ENCODE measurements around the gene NLN. TPM values are rescaled to one million over a fixed set of nuclear protein-coding genes. Genes with fewer than 3 reads are reported as not detected.

Gene NLN
- total and polyA plus RNA-seq, 2 of the 13 experiments (the other 11 are each of a cell fraction or from before 2014, with no cell fraction given): 11.9 to 36.7 TPM

DNA sequence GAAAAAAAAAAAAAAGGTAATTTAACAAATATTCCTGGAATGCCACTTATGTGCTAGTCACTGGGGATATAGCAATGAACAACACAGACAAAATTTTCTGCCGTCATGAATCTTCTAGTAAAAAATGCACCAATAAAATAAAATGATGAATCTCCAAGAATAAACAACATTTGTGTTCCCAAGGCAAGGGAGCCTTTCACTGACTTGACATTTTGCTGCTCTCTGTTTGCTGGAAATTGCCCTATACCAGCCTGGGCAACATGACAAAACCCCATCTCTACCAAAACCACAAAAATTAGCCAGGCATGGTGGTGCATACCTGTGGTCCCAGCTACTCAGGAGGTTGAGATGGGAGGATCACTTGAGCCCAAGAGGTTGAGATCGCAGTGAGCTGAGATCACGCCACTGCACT is 139.8 kb downstream of the NLN start:
- Histone ChIP-seq H3K4me1 (ENCODE audit: insufficient read depth, low read length) (no peaks in the 10 kb centered on the region; the same call in 1 of the 2 replicates), H3K27ac (ENCODE audit: extremely low read length, insufficient read depth, low read length) (no peak overlapping the region), H4K20me1 (ENCODE audit: insufficient read depth, low read length) (no peaks in the 10 kb centered on the region), H3K9ac (ENCODE audit: insufficient read depth, low read depth, low read length) (no peak overlapping the region), H3K4me3 (replicated peaks in 1 of 3; ENCODE audit: insufficient read depth in 1 of 3, low read depth in 2 of 3, low read length in 3 of 3) (no peak overlapping the region), H3K27me3 (ENCODE audit: control insufficient read depth in 1 of 2, insufficient read depth in 2 of 2, low read length in 2 of 2) (no peaks in the 10 kb centered on the region), H3K4me2 (ENCODE audit: low read depth, low read length) (no peak overlapping the region), H3K9me3 (ENCODE audit: low read length) (no peaks in the 10 kb centered on the region), H3K36me3 (replicated peaks in 1 of 2; ENCODE audit: control insufficient read depth in 1 of 2, insufficient read depth in 2 of 2, low read length in 2 of 2) (no peaks in the 10 kb centered on the region), H2AFZ (ENCODE audit: low read length) (no peak overlapping the region), H3K79me2 (ENCODE audit: insufficient read depth, low read length) (no peaks in the 10 kb centered on the region)
- TF ChIP-seq XBP1 (CRISPR knock-in tag; IDR thresholded peaks at IDR 0.05): no peak
- TF ChIP-seq, protein P1, sequence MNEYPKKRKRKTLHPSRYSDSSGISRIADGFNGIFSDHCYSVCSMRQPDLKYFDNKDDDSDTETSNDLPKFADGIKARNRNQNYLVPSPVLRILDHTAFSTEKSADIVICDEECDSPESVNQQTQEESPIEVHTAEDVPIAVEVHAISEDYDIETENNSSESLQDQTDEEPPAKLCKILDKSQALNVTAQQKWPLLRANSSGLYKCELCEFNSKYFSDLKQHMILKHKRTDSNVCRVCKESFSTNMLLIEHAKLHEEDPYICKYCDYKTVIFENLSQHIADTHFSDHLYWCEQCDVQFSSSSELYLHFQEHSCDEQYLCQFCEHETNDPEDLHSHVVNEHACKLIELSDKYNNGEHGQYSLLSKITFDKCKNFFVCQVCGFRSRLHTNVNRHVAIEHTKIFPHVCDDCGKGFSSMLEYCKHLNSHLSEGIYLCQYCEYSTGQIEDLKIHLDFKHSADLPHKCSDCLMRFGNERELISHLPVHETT (CRISPR knock-in tag; conservative IDR thresholded peaks at IDR 0.05): no peak
- TF ChIP-seq, protein P2, sequence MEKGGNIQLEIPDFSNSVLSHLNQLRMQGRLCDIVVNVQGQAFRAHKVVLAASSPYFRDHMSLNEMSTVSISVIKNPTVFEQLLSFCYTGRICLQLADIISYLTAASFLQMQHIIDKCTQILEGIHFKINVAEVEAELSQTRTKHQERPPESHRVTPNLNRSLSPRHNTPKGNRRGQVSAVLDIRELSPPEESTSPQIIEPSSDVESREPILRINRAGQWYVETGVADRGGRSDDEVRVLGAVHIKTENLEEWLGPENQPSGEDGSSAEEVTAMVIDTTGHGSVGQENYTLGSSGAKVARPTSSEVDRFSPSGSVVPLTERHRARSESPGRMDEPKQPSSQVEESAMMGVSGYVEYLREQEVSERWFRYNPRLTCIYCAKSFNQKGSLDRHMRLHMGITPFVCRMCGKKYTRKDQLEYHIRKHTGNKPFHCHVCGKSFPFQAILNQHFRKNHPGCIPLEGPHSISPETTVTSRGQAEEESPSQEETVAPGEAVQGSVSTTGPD (CRISPR knock-in tag; IDR thresholded peaks at IDR 0.05): no peak
- TF ChIP-seq ZNF598 (CRISPR knock-in tag; IDR thresholded peaks at IDR 0.05; ENCODE audit: borderline replicate concordance): no peak
- TF ChIP-seq NR2F2 (IDR thresholded peaks at IDR 0.05; ENCODE audit: borderline replicate concordance, low read depth): no peak
- no peak for TF ChIP-seq ZZZ3 (CRISPR knock-in tag; IDR thresholded peaks at IDR 0.05; ENCODE audit: borderline replicate concordance)
- TF ChIP-seq, protein P3, sequence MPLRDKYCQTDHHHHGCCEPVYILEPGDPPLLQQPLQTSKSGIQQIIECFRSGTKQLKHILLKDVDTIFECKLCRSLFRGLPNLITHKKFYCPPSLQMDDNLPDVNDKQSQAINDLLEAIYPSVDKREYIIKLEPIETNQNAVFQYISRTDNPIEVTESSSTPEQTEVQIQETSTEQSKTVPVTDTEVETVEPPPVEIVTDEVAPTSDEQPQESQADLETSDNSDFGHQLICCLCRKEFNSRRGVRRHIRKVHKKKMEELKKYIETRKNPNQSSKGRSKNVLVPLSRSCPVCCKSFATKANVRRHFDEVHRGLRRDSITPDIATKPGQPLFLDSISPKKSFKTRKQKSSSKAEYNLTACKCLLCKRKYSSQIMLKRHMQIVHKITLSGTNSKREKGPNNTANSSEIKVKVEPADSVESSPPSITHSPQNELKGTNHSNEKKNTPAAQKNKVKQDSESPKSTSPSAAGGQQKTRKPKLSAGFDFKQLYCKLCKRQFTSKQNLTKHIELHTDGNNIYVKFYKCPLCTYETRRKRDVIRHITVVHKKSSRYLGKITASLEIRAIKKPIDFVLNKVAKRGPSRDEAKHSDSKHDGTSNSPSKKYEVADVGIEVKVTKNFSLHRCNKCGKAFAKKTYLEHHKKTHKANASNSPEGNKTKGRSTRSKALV (CRISPR knock-in tag; IDR thresholded peaks at IDR 0.05): no peak
- no peak for TF ChIP-seq MTA1 (CRISPR knock-in tag; IDR thresholded peaks at IDR 0.05; ENCODE audit: borderline replicate concordance)
- no peak for TF ChIP-seq SAFB2 (CRISPR knock-in tag; IDR thresholded peaks at IDR 0.05; ENCODE audit: borderline replicate concordance, low read depth)
- TF ChIP-seq, protein P4, sequence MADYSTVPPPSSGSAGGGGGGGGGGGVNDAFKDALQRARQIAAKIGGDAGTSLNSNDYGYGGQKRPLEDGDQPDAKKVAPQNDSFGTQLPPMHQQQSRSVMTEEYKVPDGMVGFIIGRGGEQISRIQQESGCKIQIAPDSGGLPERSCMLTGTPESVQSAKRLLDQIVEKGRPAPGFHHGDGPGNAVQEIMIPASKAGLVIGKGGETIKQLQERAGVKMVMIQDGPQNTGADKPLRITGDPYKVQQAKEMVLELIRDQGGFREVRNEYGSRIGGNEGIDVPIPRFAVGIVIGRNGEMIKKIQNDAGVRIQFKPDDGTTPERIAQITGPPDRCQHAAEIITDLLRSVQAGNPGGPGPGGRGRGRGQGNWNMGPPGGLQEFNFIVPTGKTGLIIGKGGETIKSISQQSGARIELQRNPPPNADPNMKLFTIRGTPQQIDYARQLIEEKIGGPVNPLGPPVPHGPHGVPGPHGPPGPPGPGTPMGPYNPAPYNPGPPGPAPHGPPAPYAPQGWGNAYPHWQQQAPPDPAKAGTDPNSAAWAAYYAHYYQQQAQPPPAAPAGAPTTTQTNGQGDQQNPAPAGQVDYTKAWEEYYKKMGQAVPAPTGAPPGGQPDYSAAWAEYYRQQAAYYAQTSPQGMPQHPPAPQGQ (CRISPR knock-in tag; IDR thresholded peaks at IDR 0.05; ENCODE audit: borderline replicate concordance): no peak
- FAIRE-seq (no peak), ATAC-seq (no peak), DNase-seq (ENCODE audit: low spot score) (no peak)
- BruUV-seq (replicated peaks): no TSS peak
- ChIA-PET CTCF (ENCODE audit: low intra/inter-chr PET ratio, low total read pairs) (no interaction called here), POLR2A (no interaction called here)
- in situ Hi-C loops (cut with HindIII; ENCODE audit: extremely low pct_ligation_motif_present, low pct_unique_long_range_greater_than_20kb): no loop called here
- WGBS (ENCODE audit: low lambda C conversion rate): 27% methylated on average over 3 of the region's 3 CpGs
- intact Hi-C loops (cut with micrococcal nuclease; ENCODE audit: unreplicated experiment): loop anchor here (5.0 kb wide), 1 partner anchor 50 kb away; no protein-coding TSS in a partner anchor

Data from HepG2 (cell line).